ENCODE results near the gene KIR3DL1.
"Not testable (repeated sequence)": the region's sequence is repeated elsewhere in the genome, so short reads cannot be mapped to it uniquely, and the experiment has no call there.

KIR3DL1 gene

GRCh38 chr19:54816251-54816650, at the start of gene KIR3DL1:
Gene KIR3DL1 (plus strand): TSS chr19:54816468.
- not testable (repeated sequence) for DNase-seq

GRCh38 chr19:54769646-54770045, 46.6 kb upstream of the KIR3DL1 start, which contains the start of gene KIR2DL1:
Gene KIR2DL1 (plus strand): TSS chr19:54769793. CDS start chr19:54769851, 58 bp downstream.
- not testable (repeated sequence) for DNase-seq

DNA sequence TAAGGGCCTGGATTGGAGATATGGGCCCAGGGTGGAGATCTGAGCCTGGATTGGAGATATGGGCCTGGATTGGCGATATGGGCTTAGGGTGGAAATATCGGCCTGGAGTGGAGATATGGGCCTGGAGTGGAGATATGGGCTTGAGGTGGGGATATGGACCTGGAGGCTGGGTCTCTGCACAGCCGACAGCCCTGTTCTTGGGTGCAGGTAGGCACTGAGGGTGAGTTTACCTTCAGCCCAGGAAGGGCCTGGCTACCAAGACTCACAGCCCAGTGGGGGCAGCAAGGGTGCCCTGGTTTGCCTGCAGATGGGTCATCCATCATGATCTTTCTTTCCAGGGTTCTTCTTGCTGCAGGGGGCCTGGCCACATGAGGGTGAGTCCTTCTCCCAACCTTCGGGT, 45.8 kb upstream of the KIR3DL1 start:
- not testable (repeated sequence) for DNase-seq

DNA sequence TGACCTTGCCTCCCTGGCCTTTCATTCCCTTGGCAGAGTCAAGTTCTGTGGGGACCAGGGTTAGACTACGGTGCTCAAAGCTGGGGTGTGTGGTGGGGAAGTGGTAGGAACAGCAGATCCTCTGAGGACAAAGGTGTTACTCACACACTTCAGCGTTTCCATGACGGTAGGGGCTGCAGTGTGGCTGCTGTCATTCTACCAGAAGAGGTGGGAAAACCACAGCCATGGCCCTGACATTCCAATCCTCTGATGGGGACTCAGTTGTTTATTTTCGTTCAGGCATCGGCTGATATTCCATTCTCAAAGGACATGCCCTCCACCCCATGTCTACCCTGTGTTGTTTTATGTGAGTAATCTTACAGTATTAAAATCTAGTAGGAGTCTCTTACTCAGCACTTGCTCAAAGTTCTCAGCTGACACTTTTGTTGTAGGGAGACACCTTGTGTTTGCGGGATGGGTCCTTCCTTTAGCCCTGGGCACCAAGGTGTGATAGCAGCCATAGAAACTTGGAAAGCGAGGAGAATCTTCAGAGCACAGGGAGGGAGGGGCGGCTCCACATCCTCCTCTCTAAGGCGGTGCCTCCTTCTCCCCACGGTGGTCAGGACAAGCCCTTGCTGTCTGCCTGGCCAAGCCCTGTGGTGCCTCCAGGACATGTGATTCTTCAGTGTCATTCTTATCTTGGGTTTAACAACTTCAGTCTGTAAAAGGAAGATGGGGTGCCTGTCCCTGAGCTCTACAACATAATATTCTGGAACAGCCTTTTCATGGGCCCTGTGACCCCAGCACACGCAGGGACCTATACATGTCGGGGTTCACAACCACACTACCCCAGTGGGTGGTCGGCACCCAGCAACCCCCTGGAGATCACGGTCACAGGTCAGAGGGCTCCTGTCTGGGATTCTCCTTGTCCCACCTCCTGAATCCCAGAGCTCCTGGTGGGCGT, 45.0 kb upstream of the KIR3DL1 start:
- not testable (repeated sequence) for DNase-seq

DNA sequence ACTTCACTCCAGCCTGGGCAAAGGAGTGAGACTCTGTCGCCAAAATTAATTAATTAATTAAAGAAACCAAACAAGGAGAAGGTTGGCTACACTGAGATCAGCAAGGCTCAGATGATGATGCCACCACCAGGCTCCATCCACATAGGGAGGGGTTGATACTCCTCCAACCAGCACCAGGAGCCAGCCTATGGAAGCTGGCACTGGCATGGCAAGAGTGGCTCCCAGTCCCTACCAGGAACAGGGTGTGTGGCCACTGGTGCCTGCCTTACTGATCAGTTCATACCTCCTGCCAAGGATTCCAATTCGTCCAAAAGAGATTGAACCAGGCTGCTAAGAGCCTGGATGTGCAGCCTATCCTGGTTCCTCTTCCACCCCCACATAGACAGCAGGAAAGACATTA, 43.6 kb upstream of the KIR3DL1 start:
- DNase-seq, result not testable (repeated sequence)

DNA sequence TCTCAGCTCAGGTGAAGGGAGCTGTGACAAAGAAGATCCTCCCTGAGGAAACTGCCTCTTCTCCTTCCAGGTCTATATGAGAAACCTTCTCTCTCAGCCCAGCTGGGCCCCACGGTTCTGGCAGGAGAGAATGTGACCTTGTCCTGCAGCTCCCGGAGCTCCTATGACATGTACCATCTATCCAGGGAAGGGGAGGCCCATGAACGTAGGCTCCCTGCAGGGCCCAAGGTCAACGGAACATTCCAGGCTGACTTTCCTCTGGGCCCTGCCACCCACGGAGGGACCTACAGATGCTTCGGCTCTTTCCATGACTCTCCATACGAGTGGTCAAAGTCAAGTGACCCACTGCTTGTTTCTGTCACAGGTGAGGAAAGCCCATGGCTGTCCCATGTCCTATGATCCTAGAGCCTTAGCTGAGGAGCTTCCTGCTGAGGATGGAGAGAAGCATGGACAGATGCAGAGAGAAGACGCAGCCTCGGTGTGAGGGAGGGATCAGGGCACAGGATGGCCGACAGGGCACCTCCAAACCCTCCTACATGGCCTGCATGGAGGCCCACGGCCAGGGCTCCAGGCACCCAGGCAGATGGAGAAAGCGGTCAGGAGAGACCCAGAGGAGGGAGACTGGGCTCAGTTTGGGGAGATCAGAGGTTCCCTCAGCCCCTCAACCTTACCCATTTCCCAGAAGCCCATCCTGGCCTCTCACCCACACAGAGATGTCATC, 41.0 kb upstream of the KIR3DL1 start:
- not testable (repeated sequence) for DNase-seq

- not testable (repeated sequence) for DNase-seq
Observed at GRCh38 chr19:54775830-54776229, 40.4 kb upstream of the KIR3DL1 start.

DNA sequence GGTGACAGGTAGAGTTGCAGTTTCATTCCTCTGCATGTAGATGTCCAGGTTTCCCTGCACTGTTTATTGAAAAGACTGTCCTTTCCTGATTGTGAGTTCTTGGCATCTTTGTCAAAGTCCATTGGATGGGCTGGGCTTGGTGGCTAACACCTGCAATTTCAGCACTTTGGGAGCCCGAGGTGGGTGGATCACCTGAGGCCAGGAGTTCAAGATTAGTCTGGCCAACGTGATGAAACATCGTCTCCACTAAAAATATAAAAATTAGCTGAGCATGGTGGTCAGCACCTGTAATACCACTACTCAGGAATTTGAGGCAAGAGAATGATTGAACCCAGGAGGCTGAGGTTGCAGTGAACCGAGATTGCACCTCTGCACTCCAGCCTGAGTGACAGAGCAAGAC, 38.4 kb upstream of the KIR3DL1 start:
- DNase-seq, result not testable (repeated sequence)

DNA sequence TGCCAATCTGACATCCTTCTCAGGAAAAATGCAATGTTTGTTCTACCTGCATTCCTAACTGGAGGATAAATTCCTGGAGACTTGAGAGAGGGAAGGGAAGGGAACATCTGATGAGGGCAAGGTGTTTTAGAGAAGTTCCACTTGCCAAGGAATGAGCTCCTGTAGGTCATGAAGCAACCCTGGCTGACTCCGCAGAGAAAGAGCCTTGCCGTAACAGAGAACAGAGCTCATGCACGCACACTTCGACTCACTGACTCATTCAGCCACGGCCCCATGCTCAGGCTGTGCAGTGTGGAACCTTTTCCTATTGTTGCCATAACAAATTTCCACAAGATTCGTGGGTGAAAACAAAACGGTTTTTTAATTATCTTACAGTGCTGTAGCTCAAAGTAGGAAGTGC, 37.4 kb upstream of the KIR3DL1 start:
- not testable (repeated sequence) for DNase-seq

DNA sequence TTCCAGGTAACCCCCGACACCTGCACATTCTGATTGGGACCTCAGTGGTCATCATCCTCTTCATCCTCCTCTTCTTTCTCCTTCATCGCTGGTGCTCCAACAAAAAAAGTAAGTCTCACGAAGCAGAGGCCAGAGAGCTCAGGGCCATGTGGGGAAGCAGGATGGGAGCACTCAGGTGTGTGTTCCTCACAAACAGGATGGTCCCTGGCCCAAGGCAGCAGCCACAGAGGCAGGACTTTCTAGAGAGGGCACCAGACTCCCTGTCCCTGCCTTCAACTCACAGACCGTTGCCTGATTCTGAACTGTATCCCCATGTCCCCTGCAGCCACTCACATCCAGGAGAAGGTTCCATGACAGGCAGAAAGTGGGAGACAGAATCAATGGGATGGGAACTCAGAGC, 33.4 kb upstream of the KIR3DL1 start:
- not testable (repeated sequence) for DNase-seq

GRCh38 chr19:54786091-54786723, 30.1 kb upstream of the KIR3DL1 start:
- DNase-seq, result not testable (repeated sequence)

GRCh38 chr19:54788154-54788553, 28.1 kb upstream of the KIR3DL1 start:
- not testable (repeated sequence) for DNase-seq

- DNase-seq, result no peak
Observed at GRCh38 chr19:54790711-54791110, 25.6 kb upstream of the KIR3DL1 start.

DNA sequence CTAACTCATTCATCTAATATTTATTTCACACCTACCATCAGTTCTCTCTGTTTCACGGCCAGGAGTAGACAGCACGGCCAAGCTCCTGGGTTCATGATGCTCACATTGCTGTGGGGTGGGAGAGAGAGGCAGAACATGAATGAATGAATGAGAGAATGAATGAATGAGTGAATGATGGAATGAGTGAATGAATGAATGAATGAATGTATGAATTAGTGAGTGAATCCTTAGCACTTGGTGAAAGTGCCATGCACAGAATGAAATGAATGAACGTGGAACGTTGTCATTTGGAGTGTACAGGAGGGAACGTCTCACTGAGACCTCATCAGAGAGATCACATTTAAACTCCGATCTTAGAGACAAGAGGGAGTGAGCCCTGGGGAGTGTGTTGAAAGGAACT, 24.8 kb upstream of the KIR3DL1 start:
- no peak for DNase-seq

DNA sequence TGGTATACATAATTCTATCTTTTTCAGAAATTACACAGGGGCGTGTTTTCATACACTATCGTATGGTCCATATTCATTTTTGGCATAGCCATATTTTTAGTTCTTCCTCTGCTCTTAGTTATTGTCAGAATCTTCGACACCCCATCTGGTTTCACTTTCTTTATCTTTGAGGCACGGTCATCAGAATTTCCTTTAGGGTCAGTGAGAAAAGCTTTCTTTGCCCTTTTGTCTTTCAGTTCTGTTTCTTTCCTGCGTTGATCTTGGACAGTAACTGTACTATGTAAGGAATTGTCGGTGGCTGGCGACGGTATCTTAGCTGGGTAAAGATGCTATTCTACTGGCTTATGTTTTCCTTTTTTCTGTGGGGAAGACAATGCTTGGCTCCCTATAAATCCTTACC, 23.5 kb upstream of the KIR3DL1 start:
- DNase-seq, result no peak

GRCh38 chr19:54795758-54796157, 20.5 kb upstream of the KIR3DL1 start:
- DNase-seq, result no peak

DNA sequence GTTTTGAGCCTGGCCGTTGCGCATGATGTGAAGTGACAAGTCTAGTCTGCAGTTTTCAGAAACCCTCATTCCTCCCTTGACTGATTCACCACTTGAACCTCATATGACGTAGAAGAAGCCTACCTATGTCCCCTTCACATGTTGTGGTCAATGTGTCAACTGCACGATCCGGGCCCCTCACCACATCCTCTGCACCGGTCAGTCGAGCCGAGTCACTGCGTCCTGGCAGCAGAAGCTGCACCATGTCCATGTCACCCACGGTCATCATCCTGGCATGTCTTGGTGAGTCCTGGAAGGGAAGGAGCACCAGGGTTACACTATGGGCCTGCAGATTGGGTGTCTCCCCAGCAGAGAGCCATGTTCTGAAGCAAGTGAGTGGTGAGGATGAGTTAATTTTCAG, 12.9 kb upstream of the KIR3DL1 start, which contains the start of gene KIR2DL4:
TSS of gene KIR2DL4 (plus strand) at position 201 of the 400 bp plus-strand sequence. CDS start at position 243, 42 bp downstream.
- DNase-seq, result no peak

GRCh38 chr19:54804101-54804500, 12.2 kb upstream of the KIR3DL1 start:
- no peak for DNase-seq

DNA sequence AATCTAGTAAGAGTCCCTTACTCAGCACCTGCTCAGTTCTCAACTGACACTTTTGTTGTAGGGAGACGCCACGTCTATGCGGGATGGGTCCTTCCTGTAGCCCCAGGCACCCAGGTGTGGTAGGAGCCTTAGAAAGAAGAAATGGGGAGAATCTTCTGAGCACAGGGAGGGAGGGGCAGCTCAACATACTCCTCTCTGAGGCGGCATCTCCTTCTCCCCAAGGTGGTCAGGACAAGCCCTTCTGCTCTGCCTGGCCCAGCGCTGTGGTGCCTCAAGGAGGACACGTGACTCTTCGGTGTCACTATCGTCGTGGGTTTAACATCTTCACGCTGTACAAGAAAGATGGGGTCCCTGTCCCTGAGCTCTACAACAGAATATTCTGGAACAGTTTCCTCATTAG, 11.7 kb upstream of the KIR3DL1 start:
- DNase-seq, result no peak

DNA sequence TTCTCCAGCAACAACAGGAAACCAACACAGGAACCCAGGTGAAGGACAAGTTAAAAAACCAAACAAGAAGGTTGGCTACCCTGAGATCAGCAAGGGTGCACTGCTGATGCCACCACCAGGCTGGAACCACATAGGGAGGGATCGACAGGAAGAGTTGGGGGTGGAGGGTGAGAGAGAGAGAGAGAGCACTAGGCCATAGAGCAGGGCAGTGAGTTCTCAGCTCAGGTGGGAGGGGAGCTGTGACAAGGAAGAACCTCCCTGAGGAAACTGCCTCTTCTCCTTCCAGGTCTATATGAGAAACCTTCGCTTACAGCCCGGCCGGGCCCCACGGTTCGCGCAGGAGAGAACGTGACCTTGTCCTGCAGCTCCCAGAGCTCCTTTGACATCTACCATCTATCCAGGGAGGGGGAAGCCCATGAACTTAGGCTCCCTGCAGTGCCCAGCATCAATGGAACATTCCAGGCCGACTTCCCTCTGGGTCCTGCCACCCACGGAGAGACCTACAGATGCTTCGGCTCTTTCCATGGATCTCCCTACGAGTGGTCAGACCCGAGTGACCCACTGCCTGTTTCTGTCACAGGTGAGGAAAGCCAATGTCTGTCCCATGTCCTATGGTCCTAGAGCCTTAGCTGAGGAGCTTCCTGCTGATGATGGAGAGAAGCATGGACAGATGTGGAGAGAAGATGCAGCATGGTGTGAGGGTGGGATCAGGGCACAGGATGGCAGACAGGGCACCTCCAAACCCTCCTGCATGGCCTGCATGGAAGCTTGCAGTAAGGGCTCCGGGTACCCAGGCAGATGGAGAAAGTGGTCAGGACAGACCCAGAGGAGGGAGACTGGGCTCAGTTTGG, 10.4 kb upstream of the KIR3DL1 start:
- DNase-seq, result no peak

DNA sequence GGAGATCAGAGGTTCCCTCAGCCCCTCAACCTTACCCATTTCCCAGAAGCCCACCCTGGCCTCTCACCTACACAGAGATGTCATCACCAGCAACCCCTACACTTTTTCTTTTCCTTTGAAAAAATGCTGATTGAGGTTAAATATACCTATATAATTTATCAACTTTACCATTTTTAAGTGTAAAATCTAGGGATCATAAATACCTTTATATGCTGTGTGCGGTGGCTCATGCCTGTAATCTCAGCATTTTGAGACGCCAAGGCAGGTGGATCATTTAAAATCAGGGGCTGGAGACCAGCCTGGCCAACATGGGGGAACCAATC, 9.8 kb upstream of the KIR3DL1 start:
- DNase-seq, result no peak

GRCh38 chr19:54814571-54814970, 1.7 kb upstream of the KIR3DL1 start:
- DNase-seq, result not testable (repeated sequence)
